CD4-positive, alpha-beta T cell treated with Interleukin-10 for 1 hour (primary cell): ENCODE results near the gene PRDM5.
"Not testable (repeated sequence)": the region's sequence is repeated elsewhere in the genome, so short reads cannot be mapped to it uniquely, and the experiment has no call there.

ENCODE experiments used
- DNase-seq: peaks from one replicate; pipeline ENCODE4 v3.0.0-alpha.2; 2020

PRDM5 gene

GRCh38 chr4:120691536-120691935 is 231.0 kb downstream of the PRDM5 start:
- DNase-seq, result no peak

DNA sequence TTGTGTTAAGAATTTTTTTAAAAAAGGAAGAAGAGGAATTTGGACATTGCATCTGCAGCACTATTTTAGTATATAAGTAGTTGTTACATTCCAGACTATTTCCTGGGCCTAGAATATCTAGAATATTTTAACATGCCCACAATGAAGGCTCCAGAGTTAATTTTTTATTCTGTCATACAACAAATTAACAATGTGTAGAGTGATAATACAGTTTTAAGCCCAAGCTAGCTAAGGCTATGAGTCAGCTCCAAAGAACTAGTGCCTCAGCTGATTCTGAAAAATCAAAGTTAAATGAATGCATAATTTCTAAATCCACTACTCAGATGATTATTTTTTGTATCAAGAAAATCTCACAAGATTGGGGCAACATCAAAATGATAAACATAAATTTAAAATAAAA is 231.4 kb downstream of the PRDM5 start:
- DNase-seq, result no peak

GRCh38 chr4:120688791-120689190 is 233.7 kb downstream of the PRDM5 start:
- no peak for DNase-seq

DNA sequence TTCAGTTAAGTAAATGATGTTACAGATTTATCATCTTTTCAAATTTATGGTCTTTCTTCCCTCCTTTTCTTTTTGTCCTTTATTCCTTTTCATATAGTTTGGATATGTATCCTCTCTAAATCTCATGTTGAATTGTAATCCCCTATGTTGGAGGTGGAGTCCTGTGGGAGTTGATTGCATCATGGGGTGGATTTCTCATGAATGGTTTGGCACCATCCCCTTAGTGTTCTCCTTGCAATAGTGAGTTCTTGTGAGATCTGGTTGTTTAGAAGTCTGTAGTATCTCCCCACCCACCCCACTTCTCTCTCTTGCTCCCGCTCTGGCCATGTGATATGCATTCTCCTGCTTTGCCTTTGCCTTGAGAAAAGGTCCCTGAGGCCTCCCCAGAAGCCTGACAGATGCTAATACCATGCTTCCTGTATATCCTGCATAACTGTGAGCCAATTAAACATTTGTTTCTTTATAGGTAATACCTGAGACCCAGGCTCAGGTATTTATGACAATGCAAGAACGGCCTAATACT is 236.7 kb downstream of the PRDM5 start:
- DNase-seq, result no peak

GRCh38 chr4:120683897-120684540 is 238.5 kb downstream of the PRDM5 start:
- DNase-seq, result no peak

- no peak for DNase-seq
Measured at GRCh38 chr4:120682981-120683380, 239.5 kb downstream of the PRDM5 start.

- no peak for DNase-seq
Measured at GRCh38 chr4:120680647-120681228, 241.8 kb downstream of the PRDM5 start.

- no peak for DNase-seq
Measured at GRCh38 chr4:120673696-120674095, 248.8 kb downstream of the PRDM5 start.

DNA sequence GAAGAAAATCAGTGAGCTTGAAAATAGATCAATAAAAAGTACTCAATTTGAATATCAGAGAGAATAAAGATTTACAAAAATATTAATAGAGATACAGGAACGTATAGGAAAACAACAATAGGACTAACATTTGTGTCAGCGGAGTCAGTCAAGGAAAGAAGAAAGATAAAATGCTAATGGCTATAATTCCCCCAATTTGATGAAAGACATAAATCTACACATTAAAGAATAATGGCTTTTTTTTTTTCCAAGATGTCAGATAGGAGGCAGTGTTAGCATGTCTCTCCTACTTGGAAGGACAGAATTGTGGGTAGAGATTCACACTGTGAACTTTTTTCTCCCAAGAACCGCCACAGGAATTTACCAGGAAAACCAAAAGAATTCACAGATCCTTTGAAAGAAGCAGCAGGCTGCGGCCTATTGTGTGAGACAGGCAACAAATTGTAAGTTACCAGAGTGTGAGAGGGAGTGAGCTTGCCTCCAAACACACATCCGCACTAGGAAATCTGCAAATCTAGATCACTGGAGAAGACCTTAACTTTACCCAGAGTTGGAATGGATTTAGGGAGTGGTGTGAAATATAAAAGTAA is 249.9 kb downstream of the PRDM5 start:
- DNase-seq, result no peak

DNA sequence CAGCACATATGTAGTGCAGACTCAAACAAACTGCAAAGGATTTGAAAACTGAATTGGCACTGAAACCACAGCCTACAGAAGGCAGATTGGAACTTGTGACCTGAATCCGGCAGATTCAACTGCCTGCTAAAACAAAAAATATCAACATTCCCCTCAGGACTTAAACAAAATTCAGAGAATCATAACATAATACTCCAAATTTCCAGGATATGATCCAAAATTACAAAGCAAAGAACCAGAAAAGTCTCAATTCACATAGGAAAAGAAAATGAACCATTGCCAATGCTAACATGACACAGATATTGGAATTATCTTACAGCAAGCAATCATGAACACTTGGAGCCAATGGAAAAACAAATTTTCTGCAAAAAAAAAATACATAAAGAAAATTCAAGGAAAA is 250.4 kb downstream of the PRDM5 start:
- no peak for DNase-seq

- DNase-seq, result no peak
Measured at GRCh38 chr4:120671538-120671937, 251.0 kb downstream of the PRDM5 start.

DNA sequence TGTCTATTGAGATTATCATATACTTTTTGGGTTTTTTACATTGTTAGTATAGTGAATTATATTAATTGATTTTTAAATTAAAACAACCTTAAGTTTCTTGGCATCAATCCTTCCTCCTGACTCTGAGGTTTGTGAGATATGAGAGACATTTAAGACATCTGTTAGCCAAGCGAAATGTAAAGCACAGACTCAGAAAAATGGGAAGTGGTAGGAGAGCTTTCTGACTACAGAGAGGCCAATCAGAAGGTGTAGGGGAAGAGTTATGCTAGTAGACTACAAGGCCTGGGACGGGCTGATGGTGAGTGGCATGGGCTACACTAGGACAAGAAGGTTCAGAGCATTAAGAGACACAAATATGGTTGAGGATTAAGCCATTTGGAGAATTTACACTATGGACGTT is 255.4 kb downstream of the PRDM5 start:
- DNase-seq, result no peak

GRCh38 chr4:120664851-120665250 is 257.7 kb downstream of the PRDM5 start:
- no peak for DNase-seq

DNA sequence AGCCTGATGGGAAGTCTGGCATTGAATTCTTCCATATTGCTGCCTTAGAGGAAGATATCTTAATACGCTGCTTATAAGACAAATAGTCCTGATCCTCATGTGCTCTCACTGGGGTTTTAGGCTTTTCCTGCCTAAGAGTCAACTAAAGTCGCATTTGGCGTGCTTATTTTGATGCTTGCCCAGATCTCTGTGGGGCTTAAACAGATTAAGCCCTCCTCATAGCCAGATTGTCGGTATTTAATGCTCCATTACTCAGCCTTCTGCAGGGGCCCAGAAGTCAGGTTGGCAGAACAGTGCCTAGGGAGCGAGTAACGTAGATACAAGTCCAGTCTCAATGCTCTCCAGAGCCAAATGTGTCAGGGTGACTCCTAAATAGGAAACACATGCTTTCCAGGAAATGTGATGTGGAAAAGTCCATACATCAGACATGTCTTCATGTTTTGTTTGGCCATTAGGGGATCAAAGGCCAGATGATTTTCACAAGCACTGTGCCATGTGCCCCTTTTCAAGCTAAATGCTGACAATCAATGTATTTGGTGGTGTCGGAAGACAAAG is 262.8 kb downstream of the PRDM5 start:
- no peak for DNase-seq

DNA sequence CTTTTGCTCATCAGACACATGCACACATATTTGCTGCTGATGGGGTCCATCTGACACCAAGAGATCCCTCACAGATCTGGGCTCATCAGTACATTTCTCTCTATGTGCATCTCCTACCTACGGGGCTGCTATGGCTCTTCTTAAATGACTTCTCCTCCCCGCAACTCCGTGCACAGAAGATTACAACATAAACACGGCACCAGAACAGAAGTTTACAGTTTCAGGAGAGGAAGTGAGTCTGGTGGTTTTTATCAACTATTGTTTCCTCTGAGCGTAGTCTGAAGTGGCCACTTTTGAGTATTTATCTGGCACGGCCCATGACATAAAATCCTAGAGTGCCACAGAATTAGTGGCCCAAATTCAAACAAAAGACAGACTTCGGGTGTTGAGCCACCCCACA is 263.8 kb downstream of the PRDM5 start:
- DNase-seq, result no peak

GRCh38 chr4:120653804-120654573 is 268.5 kb downstream of the PRDM5 start:
- no peak for DNase-seq

- not testable (repeated sequence) for DNase-seq
Measured at GRCh38 chr4:120648336-120648735, 274.2 kb downstream of the PRDM5 start.
